Natural killer cell treated with Interleukin-12 subunit alpha and Interleukin-12 subunit beta and Interleukin-15 and Interleukin-18, amount 100 ng/mL, for 72 hours (primary cell): ENCODE data around the gene PALD1. TPM values are rescaled to one million over a fixed set of nuclear protein-coding genes. Genes with fewer than 3 reads are reported as not detected.
"Not testable (repeated sequence)": the region's sequence is repeated elsewhere in the genome, so short reads cannot be mapped to it uniquely, and the experiment has no call there.

Experiments used
- ATAC-seq, 2 donors: fragments of 150-1000 bp; cut with Tn5 transposase in 1 of 2; sonication (Bioruptor Pico), chemical (Tn5 transposase) in 1 of 2; 2 replicates each; pipeline ENCODE4 v1.10.0; 2021
- DNase-seq: peaks from one replicate; pipeline ENCODE4 v3.0.0; 2022; ENCODE audit warnings: low spot score
- H3K27ac Mint-ChIP-seq, 2 donors: 1 replicate in 1 of 2; 2 replicates in 1 of 2; pipeline ENCODE4 v1.8.0; 2022; ENCODE audit warnings: mixed read lengths in 2 of 2, mild to moderate bottlenecking in 1 of 2, moderate library complexity in 1 of 2
- H3K27me3 Mint-ChIP-seq, 2 donors: 1 replicate in 1 of 2; 2 replicates in 1 of 2; pipeline ENCODE4 v1.8.0; 2022; ENCODE audit warnings: mixed read lengths in 2 of 2
- H3K36me3 Mint-ChIP-seq: one replicate; pipeline ENCODE4 v1.8.0; 2022; ENCODE audit warnings: mixed read lengths
- H3K4me1 Mint-ChIP-seq, 2 donors: 1 replicate in 1 of 2; 2 replicates in 1 of 2; pipeline ENCODE4 v1.8.0; 2022; ENCODE audit warnings: low read depth in 2 of 2, mixed read lengths in 2 of 2, mild to moderate bottlenecking in 1 of 2
- H3K4me3 Mint-ChIP-seq: one replicate; pipeline ENCODE4 v1.8.0; 2022; ENCODE audit warnings: mixed read lengths
- H3K9me3 Mint-ChIP-seq: 2 replicates; pipeline ENCODE4 v1.8.0; 2022; ENCODE audit warnings: mixed read lengths
- total RNA-seq, 2 donors: library from RNA; stranded (reverse); gene quantifications; one replicate each; pipeline ENCODE4 v1.2.3, GENCODE V29; 2022

The PALD1 gene
- total RNA-seq, 2 donors from 2014 or later: 0.33 to 1.4 TPM

DNA sequence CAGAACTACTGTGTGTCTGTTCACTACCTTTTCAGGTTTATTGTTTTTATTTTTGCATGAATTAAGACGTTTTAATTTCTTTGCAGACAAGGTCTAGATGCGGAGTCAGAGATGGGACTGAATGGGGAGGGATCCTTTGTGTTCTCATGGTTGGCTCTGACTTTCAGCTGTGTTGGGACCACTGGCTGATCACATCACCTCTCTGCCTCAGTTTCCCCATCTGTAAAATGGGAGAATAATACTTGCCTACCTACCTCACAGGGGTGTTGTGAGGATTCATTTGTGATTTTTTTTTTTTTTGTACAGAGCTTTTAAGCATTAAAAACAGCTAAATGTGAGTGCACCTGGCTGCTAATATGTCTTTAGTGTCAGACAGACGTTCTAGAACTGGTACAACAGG, 89.5 kb downstream of the PALD1 start:
- H3K4me3 Mint-ChIP-seq: no peak overlapping the region
- no peak for DNase-seq

DNA sequence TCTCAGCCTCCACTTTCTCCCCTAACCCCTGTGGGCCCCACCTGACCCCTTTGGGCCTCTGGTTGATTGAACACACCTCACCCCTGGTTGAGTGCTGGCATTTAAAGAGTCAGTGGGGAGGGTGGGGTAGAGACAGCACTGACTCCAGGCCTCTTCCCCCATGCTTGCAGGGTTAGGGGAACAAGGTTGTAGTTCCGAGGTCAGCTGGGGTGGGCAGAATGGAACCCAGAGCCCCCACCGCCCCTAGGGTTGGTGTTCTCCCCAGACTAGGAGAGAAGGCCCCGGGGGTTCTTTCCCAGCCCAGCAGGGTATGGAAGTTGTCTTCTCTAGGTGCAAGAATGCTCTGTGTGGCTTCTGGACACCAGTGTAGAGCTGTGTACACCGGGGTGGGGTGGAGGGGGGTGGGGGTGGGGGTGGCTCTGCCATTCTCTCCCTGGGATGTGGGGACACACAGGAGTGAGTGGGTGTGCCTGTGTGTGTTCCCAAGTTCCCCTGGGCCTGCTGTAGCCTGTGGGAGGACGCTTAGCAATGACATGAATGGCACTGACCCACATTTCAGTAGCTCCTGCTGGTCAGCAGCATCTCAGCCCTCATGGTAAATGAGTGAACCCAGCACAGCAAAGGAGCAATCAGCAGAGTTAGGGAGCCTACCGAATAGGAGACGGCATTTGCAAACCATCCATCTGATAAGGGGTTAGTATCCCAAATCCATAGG, 90.4 kb downstream of the PALD1 start:
- Mint-ChIP-seq H3K27me3 (no peaks in the 10 kb centered on the region), H3K4me1 (peaks cover 50 to 55% of the 10 kb centered on the region in 2 donors), H3K4me3 (peak overlapping the region; percentile 44), H3K9me3 (no peaks in the 10 kb centered on the region), H3K36me3 (no peaks in the 10 kb centered on the region), H3K27ac (no peak overlapping the region)
- ATAC-seq: no peak
- DNase-seq: no peak

More for the DNA sequence above, 89.5 kb downstream of the PALD1 start:
- peak overlapping the region; percentile 14 to 50 for H3K27ac Mint-ChIP-seq
- H3K36me3 Mint-ChIP-seq: no peaks in the 10 kb centered on the region
- no peaks in the 10 kb centered on the region for H3K27me3 Mint-ChIP-seq
- no peak for ATAC-seq
- peaks cover 50 to 52% of the 10 kb centered on the region in 2 donors for H3K4me1 Mint-ChIP-seq
- no peaks in the 10 kb centered on the region for H3K9me3 Mint-ChIP-seq

DNA sequence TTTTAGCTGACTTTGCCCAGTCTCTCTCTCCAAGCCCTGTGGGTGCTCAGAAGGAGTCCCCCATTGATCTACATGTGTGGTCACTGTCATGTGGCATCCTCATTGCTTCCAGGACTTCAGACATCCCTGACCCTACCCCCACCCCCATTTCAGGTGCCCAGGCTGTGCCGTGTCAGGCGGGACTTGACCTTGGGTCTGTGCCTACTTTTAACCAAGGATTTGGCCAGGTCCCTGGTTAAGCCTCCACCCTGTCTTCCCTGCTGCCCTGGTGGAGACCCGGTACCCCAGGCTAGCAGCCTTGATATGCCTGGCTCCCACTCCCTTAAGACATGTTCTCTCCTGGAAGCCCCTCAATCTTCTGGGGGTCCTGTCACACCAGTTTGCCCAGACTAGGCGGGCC, 92.7 kb downstream of the PALD1 start:
- H3K27ac Mint-ChIP-seq: peak overlapping the region; percentile 59 to 82
- no peaks in the 10 kb centered on the region for H3K27me3 Mint-ChIP-seq
- no peaks in the 10 kb centered on the region for H3K36me3 Mint-ChIP-seq
- no peaks in the 10 kb centered on the region for H3K9me3 Mint-ChIP-seq
- ATAC-seq (no peak), DNase-seq (no peak)
- H3K4me1 Mint-ChIP-seq: peaks cover 51 to 57% of the 10 kb centered on the region in 2 donors
- H3K4me3 Mint-ChIP-seq: no peak overlapping the region

DNA sequence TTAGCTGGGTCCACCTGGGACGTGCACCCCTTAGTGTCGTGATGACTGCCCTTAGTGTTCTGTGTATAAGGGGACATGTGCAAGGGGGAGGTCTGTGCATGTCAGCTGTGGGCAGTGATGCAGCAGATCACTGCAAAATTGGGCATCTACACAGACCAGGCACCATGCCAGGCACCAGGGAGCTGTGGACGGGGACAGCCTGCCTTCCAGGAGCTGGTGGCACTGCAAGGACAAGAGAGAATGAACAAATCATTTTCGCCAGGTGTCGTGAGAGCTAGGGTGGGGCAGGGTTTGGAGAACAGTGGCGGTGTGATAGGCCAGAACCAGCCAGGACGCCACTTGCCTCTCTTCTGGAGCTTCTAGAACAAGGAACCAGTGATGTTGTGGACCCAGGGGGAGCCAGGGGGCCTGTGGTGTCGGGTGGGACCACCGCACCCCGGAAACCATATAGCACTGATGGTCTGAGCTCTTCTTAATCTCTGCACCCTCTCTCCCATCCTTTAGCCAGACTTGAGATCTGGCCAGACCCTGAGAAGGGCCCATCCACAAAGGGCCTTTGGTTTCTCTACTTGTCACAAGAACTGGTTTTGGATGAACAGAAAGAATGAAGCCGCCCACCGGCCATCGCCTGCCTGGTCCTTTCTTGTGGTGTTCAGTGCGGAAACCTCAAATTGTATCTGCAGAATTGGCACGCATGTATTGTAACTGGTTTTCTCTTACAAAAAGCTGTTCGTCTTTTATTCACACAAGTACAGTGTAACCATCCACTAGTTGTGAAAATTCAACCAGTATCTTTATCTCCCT, 93.3 kb downstream of the PALD1 start:
- H3K4me3 Mint-ChIP-seq: peak overlapping the region; percentile 59
- H3K9me3 Mint-ChIP-seq: no peaks in the 10 kb centered on the region
- no peaks in the 10 kb centered on the region for H3K27me3 Mint-ChIP-seq
- DNase-seq (no peak), ATAC-seq (peak; percentile 4 to 20)
- H3K27ac Mint-ChIP-seq: peak overlapping the region; percentile 59 to 82
- H3K36me3 Mint-ChIP-seq: no peaks in the 10 kb centered on the region
- H3K4me1 Mint-ChIP-seq: peaks cover 56 to 61% of the 10 kb centered on the region in 2 donors

DNA sequence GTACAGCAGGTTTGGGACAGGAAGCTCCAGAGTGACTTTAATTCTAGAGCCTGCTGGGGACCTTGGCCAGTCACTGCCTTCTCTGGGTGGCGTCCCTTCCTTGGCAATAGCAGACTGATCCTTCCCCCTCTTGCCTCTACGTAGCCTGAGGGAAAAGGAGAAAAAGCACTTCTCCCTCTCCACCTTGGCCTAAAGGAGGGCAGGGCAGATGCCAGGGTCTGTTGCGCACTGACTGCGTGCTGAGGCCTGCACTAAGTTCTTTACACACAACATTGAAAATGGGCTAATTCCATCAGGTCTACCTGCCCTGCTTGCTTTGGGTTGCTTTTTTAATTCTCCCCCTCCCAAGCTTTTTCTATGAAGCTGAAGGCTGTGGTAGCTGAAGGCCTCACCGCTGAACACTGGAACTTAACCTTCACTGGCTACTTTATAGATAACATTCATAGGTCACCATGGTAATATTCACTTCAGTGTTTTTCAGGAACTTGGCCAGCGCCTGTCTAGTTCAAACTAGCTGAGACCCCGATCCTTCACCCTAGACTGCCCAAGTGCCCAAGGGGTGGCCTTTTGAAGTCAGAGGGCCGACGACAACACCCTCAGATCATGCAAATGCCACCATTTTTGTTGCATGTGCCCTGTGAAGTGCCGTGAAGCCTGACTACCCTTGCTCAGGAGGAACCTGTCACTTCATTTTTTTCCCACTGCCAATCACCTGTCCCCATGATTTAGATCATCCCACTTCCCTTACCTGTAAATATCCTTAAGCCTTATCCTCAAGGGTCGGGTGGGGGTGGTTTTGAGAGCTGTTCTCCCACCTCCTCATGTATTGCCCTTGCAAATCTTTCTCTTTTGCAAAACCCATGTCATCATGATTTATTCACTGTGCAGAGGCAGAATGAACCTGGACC, 95.3 kb downstream of the PALD1 start:
- no peaks in the 10 kb centered on the region for H3K27me3 Mint-ChIP-seq
- DNase-seq (no peak), ATAC-seq (no peak)
- H3K36me3 Mint-ChIP-seq: no peaks in the 10 kb centered on the region
- no peaks in the 10 kb centered on the region for H3K9me3 Mint-ChIP-seq
- peak overlapping the region; percentile 59 to 82 for H3K27ac Mint-ChIP-seq
- peak overlapping the region; percentile 29 for H3K4me3 Mint-ChIP-seq
- peaks cover 76 to 78% of the 10 kb centered on the region in 2 donors for H3K4me1 Mint-ChIP-seq

DNA sequence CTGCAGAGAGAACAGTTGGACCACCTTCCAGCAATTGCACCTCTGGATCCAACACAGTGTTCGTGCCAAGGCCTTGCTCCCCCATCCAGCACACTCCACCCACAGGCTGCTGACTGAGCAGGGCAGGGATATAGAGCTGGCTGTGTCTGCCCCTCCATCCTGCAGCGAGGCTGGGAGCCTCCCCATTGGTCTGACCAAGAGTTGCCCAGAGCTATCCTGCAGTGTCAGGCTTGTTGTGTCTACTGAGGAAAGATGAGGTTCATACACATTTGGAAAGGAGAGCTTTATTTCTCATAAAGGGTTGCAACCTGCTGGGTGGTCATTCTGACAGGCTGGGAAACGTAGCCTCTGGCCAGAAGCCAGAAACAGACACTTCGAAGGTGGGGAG, 96.9 kb downstream of the PALD1 start:
- H3K36me3 Mint-ChIP-seq: no peaks in the 10 kb centered on the region
- no peak for ATAC-seq
- H3K4me1 Mint-ChIP-seq: peaks cover 80% of the 10 kb centered on the region in 2 donors
- DNase-seq: no peak
- peak overlapping the region; percentile 90 for H3K4me3 Mint-ChIP-seq
- H3K9me3 Mint-ChIP-seq: peaks cover 3% of the 10 kb centered on the region
- peak overlapping the region; percentile 92 to 94 for H3K27ac Mint-ChIP-seq
- H3K27me3 Mint-ChIP-seq: no peaks in the 10 kb centered on the region

DNA sequence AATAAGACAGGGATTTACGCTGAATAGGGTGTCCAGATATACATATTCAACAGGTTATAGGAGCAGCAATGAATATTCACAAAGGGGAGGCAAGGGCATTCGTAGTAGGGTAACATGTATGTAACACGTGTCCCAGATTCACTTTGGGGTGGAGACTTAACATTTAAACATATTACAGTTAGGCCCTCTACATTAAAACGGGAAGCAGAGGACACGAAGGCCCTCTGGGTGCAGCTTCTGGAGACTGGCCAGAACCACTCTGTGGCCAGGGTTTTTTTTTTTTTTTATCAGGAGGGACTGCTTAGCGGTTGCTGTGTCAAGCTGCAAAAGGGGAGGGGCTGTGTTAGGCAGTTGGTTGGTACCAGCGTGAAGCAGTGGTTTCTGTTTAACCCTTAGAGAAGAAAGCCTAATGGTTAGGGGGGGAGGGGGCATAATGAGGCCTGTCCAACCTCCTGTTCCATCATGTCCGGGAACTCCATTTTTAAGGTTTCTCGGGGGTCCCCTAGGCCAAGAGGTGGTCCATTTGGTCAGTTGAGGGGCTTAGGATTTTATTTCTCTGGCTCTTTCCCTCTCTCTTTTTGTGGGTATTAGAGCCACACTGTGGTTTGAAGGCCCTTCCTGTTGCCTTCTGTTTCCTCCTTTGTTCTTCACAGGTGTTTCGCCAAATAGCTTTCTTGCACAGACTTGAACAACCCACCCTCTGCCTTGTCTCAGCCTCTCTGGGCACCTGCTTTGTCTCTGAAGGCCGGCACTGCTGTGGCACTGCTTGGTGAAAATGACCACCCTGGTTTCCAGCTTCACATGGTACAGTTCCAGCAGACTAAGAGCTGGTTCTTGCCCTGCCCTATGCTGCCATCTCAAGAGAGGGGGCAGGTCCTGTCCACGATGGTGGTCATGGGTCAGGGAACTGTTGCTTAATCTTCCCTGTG, 97.6 kb downstream of the PALD1 start:
- DNase-seq (peak; percentile 90), ATAC-seq (peak; percentile 78 to 82)
- Mint-ChIP-seq H3K4me1 (peaks cover 80 to 81% of the 10 kb centered on the region in 2 donors), H3K9me3 (peaks cover 3% of the 10 kb centered on the region), H3K36me3 (no peaks in the 10 kb centered on the region), H3K27ac (peak overlapping the region; percentile 92 to 94), H3K4me3 (peak overlapping the region; percentile 90), H3K27me3 (no peaks in the 10 kb centered on the region)

DNA sequence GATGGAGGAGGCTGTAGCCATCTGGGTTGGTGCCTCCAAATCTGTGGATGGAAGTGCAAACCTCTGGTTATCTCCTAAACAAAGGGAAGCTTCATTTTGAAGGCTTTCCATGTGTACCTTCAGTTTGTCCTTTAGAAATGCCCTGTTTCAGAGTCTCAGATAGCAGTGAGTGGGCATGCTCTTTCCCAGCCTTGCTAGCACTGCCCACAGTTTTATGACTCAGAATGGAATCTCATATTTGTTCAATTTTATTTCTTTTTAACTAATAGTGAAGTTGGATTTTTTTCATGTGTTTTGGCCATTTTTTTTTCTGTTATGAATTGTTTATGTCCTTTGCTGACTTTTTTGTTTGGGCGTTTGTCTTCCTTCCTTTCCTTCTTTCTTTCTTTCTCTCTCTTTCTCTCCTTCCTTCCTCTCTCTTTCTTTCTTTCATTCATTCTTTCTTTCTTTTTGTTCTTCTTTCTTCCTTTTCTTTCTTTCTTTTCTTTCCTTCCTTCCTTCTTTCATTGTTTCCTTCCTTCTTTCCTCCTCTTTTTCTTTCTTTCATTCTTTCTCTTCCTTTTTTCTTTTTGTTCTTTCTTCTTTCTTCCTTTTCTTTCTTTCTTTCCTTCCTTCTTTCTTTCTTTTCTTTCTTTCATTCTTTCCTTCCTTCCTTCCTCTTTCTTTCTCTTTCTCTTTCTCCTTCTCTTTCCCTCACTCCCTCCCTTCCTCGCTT, 98.4 kb downstream of the PALD1 start:
- Mint-ChIP-seq H3K36me3 (no peaks in the 10 kb centered on the region), H3K9me3 (peaks cover 3% of the 10 kb centered on the region), H3K27me3 (no peaks in the 10 kb centered on the region), H3K4me1 (peaks cover 74 to 76% of the 10 kb centered on the region in 2 donors), H3K27ac (peak overlapping the region; percentile 92 to 94), H3K4me3 (peak overlapping the region; percentile 90)
- ATAC-seq: peak in 1 of 2 donors; percentile 13
- DNase-seq: no peak

DNA sequence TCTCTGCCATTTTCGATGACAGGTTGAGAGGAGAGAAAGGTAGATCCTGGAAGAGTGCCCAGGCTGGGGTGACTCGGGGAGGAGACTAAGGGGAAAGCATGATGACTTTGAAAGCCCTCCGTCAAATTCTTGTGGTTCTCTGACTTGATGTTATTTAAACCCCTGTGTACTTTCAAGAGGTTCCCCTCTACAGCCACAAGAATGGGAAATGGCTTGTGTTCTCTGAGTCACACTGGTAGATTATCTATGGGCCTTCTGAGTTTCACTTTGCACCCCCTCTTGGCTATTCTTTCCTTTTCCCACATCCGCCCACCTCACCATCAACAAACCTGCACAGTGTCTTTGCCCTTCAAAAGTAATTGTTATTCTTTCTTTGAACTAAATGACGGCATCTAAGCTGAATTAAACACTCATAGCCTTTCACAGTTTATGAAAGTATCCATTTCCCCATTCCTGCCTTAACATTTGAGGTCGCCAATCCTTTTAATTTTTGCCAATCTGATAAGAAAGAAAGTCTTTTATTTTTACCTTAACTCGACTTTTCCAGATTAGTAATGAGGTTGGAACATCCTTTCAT, 99.9 kb downstream of the PALD1 start:
- Mint-ChIP-seq H3K36me3 (no peaks in the 10 kb centered on the region), H3K9me3 (peaks cover 3% of the 10 kb centered on the region), H3K27me3 (no peaks in the 10 kb centered on the region), H3K4me1 (peaks cover 60 to 63% of the 10 kb centered on the region in 2 donors), H3K27ac (peak overlapping the region; percentile 92 to 94), H3K4me3 (peak overlapping the region; percentile 90)
- peak; percentile 80 for DNase-seq
- ATAC-seq: peak; percentile 75 to 84

DNA sequence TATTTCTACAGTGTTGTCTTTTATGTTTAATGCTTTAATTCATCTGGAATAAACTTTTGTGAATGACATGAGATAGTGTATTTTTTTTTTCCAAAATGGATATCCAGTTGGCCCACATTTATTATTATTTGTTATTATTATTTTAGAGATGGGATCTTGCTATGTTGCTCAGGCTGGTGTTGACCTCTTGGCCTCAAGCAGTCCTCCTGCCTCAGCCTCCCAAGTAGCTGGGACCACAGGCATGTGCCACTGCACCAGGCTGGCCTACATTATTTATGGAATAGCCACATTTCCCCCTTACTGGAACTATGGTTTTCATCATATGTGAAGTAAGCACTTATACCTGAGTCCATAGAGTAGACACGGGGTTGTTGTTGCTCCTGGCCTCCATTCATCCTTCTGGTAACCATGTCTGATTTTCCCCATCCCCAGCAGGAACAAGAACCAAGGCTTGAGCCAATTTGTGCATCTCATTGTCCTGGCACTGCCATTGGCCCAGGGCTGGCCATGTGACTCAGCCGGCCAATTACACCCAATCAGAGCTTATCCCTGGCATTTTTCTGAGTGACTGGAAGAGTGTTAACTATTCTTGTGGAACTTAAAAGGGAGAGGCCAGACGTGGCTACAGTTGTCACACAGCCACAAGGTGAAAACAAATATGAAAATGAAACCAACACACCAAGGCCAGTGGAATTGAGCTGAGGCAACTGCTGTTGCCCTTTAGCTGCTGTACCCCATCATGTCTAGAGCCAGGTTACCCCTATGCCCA, 100.9 kb downstream of the PALD1 start:
- DNase-seq (peak; percentile 70), ATAC-seq (peak; percentile 55 to 73)
- H3K36me3 Mint-ChIP-seq: no peaks in the 10 kb centered on the region
- peaks cover 54 to 57% of the 10 kb centered on the region in 2 donors for H3K4me1 Mint-ChIP-seq
- H3K27ac Mint-ChIP-seq: peak overlapping the region; percentile 92 to 94
- no peaks in the 10 kb centered on the region for H3K27me3 Mint-ChIP-seq
- H3K4me3 Mint-ChIP-seq: peak overlapping the region; percentile 90
- peaks cover 3% of the 10 kb centered on the region for H3K9me3 Mint-ChIP-seq

DNA sequence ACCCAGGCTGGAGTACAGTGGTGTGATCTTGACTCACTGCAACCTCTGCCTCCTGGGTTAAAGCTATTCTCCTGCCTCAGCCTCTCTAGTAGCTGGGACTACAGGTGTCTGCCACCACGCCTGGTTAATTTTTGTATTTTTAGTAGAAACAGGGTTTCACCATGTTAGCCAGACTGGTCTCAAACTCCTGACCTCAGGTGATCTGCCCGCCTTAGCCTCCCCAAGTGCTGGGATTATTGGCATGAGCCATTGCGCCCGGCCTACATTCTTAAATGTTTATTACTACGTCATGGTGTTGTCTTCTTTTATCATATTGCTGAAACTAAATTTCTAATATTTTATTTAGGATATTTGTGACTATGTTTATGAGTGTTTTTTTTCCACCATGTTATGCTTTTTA, 102.6 kb downstream of the PALD1 start:
- peak overlapping the region in 1 of 2 donors; percentile 67 for H3K27ac Mint-ChIP-seq
- ATAC-seq, H3K9me3 Mint-ChIP-seq, H3K36me3 Mint-ChIP-seq, DNase-seq, H3K27me3 Mint-ChIP-seq: not testable (repeated sequence)
- H3K4me3 Mint-ChIP-seq: peak overlapping the region; percentile 36
- peaks cover 46 to 56% of the 10 kb centered on the region in 2 donors for H3K4me1 Mint-ChIP-seq
